LHCN-M2 (cell line): ENCODE data around the gene DPCD. TPM values are rescaled to one million over a fixed set of nuclear protein-coding genes. Genes with fewer than 3 reads are reported as not detected.

Experiments used
- DNase-seq: peaks from one replicate; pipeline ENCODE4 v3.0.0-alpha.2; 2012; ENCODE audit warnings: low read depth
- total RNA-seq: library from RNA; depleted of rRNA; stranded (reverse); fragments of >200 nt; gene quantifications from 2 replicates; pipeline ENCODE4 v1.2.3, GENCODE V29; 2014; rRNA removed

DPCD gene
- total RNA-seq, 1 experiment from 2014 or later = 50.7 TPM

- DNase-seq = no peak
Measured at GRCh38 chr10:101656890-101657289, 68.8 kb downstream of the DPCD start.

GRCh38 chr10:101658975-101659374 lies 70.9 kb downstream of the DPCD start:
- no peak for DNase-seq

Other genes starting within 250 kb of the DPCD start
- 7.2 and 8.3 TPM in 2 replicates for gene BTRC, start 234.2 kb upstream of the DPCD start, total RNA-seq
- 9.4 and 10.2 TPM in 2 replicates for gene POLL, start 64 bp upstream of the DPCD start, total RNA-seq
- gene FBXW4, start 106.8 kb downstream of the DPCD start, total RNA-seq = 15.5 and 23.1 TPM in 2 replicates
- not detected in 2 replicates for gene FGF8, start 187.8 kb downstream of the DPCD start, total RNA-seq
- 117 and 123 TPM in 2 replicates for gene NPM3, start 195.1 kb downstream of the DPCD start, total RNA-seq
- gene OGA, start 230.1 kb downstream of the DPCD start, total RNA-seq = 50.3 and 55.3 TPM in 2 replicates